WERI-Rb-1 (cell line): Measurements from ENCODE around the gene AKAP6.

Experiments
- DNase-seq: peaks from one replicate; pipeline ENCODE4 v3.0.0-alpha.2; 2020
- H3K27ac ChIP-seq: fragments of 250-450 bp; sonication (Bioruptor Pico); 2 replicates; pipeline ENCODE4 v1.5.1; 2020; ENCODE audit warnings: mild to moderate bottlenecking, moderate library complexity
- H3K27me3 ChIP-seq: fragments of 250-450 bp; sonication (Bioruptor Pico); 2 replicates; pipeline ENCODE4 v1.5.1; 2021; ENCODE audit warnings: mild to moderate bottlenecking, low read depth, moderate library complexity; ENCODE audit not compliant: insufficient read depth, severe bottlenecking
- H3K36me3 ChIP-seq: fragments of 250-450 bp; sonication (Bioruptor Pico); 2 replicates; pipeline ENCODE4 v1.5.1; 2020; ENCODE audit warnings: mild to moderate bottlenecking, moderate library complexity
- H3K4me3 ChIP-seq: 2 replicates; pipeline ENCODE4 v1.5.1; 2011; ENCODE audit warnings: low read depth, mild to moderate bottlenecking, control low read depth, low read length
- H3K9me3 ChIP-seq: fragments of 250-450 bp; sonication (Bioruptor Pico); 2 replicates; pipeline ENCODE4 v1.5.1; 2021; ENCODE audit warnings: mild to moderate bottlenecking, moderate library complexity; ENCODE audit not compliant: severe bottlenecking
- TF ChIP-seq, protein P1 (sequence below): IDR thresholded peaks from 2 replicates; pipeline ENCODE4 v1.5.1; 2011; ENCODE audit warnings: low read depth, mild to moderate bottlenecking, control low read depth, inconsistent platforms, low read length

AKAP6 gene

DNA sequence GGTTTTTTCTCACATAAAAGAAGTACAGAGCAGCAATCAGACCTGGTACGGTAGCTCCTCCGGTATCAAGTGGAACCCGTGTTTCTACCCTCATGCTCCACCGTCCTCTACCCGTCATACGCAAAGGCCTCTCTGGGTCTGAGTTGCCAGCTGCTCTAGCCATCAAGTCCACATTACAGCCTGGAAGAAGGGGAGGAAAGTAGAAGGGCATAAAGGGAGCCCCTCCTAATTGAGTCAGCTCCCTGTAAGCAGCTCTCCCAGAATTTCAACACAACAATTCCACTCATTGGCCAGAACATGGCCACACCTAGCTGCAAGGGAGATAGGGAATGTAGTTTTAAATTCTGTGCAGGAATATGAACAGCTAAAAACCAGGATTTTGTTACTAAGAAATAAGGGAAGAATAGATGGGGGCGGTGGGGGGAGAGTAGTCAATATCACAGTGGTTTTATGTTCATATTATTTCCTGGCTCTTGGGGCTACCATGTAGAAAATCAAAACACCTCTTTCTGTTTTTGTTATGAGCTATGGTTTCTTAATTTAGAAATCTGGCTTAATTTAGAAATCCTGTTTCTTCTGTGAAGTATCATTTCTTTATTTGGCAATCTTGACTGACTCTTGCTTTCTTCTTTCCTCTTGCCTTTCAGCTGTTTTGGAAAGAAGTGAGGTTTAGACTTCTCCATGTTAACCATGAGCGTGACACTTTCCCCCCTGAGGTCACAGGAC is 103.9 kb downstream of the AKAP6 start:
- H3K27ac ChIP-seq = no peak overlapping the region

GRCh38 chr14:32434180-32434579 is 105.1 kb downstream of the AKAP6 start:
- Histone ChIP-seq H3K4me3 (no peak overlapping the region), H3K27me3 (no peaks in the 10 kb centered on the region), H3K36me3 (no peaks in the 10 kb centered on the region), H3K9me3 (no peaks in the 10 kb centered on the region), H3K27ac (no peak overlapping the region)
- TF ChIP-seq, protein P1, sequence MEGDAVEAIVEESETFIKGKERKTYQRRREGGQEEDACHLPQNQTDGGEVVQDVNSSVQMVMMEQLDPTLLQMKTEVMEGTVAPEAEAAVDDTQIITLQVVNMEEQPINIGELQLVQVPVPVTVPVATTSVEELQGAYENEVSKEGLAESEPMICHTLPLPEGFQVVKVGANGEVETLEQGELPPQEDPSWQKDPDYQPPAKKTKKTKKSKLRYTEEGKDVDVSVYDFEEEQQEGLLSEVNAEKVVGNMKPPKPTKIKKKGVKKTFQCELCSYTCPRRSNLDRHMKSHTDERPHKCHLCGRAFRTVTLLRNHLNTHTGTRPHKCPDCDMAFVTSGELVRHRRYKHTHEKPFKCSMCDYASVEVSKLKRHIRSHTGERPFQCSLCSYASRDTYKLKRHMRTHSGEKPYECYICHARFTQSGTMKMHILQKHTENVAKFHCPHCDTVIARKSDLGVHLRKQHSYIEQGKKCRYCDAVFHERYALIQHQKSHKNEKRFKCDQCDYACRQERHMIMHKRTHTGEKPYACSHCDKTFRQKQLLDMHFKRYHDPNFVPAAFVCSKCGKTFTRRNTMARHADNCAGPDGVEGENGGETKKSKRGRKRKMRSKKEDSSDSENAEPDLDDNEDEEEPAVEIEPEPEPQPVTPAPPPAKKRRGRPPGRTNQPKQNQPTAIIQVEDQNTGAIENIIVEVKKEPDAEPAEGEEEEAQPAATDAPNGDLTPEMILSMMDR = no peak
- no peak for DNase-seq

More for the DNA sequence above, 103.9 kb downstream of the AKAP6 start:
- Histone ChIP-seq H3K9me3 (no peaks in the 10 kb centered on the region), H3K36me3 (no peaks in the 10 kb centered on the region), H3K27me3 (no peaks in the 10 kb centered on the region), H3K4me3 (no peak overlapping the region)
- no peak for DNase-seq
- TF ChIP-seq, protein P1 = no peak

GRCh38 chr14:32434880-32435279 is 105.8 kb downstream of the AKAP6 start:
- H3K27ac ChIP-seq = no peak overlapping the region
- H3K27me3 ChIP-seq = no peaks in the 10 kb centered on the region
- no peak for DNase-seq
- H3K36me3 ChIP-seq = no peaks in the 10 kb centered on the region
- no peak overlapping the region for H3K4me3 ChIP-seq
- H3K9me3 ChIP-seq = no peaks in the 10 kb centered on the region
- TF ChIP-seq, protein P1 = no peak

DNA sequence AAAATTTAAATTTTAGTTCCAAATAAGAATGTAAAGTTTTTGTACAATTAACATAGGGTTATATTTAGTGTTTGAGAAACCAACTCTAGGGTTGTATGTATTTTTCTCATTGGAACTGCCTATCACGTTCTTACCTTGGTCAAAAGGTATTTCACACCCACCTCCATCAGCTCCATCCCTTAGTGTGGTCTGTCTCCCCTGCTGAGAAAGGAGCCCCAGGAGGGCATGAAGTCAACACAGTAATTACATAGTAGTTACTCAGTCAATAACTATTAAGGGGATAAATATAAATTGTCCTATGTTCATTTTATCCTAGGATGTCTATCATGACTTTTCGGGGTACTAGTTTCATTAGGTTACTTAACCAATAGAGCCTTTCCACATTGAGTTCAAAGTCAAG is 106.3 kb downstream of the AKAP6 start:
- Histone ChIP-seq H3K27me3 (no peaks in the 10 kb centered on the region), H3K9me3 (no peaks in the 10 kb centered on the region), H3K4me3 (no peak overlapping the region), H3K36me3 (no peaks in the 10 kb centered on the region), H3K27ac (no peak overlapping the region)
- DNase-seq = no peak
- TF ChIP-seq, protein P1 = no peak

GRCh38 chr14:32436993-32437392 is 107.9 kb downstream of the AKAP6 start:
- no peaks in the 10 kb centered on the region for H3K36me3 ChIP-seq
- H3K4me3 ChIP-seq = no peak overlapping the region
- H3K27ac ChIP-seq = no peak overlapping the region
- DNase-seq = no peak
- no peaks in the 10 kb centered on the region for H3K9me3 ChIP-seq
- H3K27me3 ChIP-seq = no peaks in the 10 kb centered on the region
- TF ChIP-seq, protein P1 = no peak

DNA sequence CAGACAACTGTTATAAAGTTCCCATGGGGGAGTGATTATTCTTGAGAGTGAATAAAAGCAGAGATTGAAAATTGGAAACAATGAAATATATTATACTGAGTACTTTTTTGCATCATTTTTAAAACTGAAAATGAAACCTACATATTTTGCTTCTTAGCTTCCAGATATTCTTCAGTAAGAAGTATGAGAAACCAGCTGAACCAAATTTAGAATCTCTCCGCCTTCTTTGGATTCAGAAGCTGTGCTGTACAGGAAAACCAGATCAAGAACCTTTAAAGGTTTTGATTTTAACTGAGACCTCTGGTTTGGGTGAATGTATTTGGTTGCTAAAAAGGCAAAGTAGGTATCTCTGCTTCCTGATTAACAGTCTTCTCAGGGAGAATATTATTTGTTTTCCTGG is 109.4 kb downstream of the AKAP6 start:
- H3K27ac ChIP-seq = no peak overlapping the region
- TF ChIP-seq, protein P1 = no peak
- no peak for DNase-seq

More for the DNA sequence above, 109.4 kb downstream of the AKAP6 start:
- Histone ChIP-seq H3K9me3 (no peaks in the 10 kb centered on the region), H3K27me3 (no peaks in the 10 kb centered on the region), H3K36me3 (no peaks in the 10 kb centered on the region), H3K4me3 (no peak overlapping the region)
